Activated CD4-positive, CD25-positive, alpha-beta regulatory T cell treated with anti-CD3 and anti-CD28 coated beads, Interleukin-2, amount 50 U/mL, for 16 hours (primary cell): ENCODE data around the gene ZNF266.

Experiments used
- DNase-seq: peaks from one replicate; pipeline ENCODE4 v3.0.0-alpha.2; 2020; ENCODE audit warnings: low read depth, low spot score

Gene ZNF266

DNA sequence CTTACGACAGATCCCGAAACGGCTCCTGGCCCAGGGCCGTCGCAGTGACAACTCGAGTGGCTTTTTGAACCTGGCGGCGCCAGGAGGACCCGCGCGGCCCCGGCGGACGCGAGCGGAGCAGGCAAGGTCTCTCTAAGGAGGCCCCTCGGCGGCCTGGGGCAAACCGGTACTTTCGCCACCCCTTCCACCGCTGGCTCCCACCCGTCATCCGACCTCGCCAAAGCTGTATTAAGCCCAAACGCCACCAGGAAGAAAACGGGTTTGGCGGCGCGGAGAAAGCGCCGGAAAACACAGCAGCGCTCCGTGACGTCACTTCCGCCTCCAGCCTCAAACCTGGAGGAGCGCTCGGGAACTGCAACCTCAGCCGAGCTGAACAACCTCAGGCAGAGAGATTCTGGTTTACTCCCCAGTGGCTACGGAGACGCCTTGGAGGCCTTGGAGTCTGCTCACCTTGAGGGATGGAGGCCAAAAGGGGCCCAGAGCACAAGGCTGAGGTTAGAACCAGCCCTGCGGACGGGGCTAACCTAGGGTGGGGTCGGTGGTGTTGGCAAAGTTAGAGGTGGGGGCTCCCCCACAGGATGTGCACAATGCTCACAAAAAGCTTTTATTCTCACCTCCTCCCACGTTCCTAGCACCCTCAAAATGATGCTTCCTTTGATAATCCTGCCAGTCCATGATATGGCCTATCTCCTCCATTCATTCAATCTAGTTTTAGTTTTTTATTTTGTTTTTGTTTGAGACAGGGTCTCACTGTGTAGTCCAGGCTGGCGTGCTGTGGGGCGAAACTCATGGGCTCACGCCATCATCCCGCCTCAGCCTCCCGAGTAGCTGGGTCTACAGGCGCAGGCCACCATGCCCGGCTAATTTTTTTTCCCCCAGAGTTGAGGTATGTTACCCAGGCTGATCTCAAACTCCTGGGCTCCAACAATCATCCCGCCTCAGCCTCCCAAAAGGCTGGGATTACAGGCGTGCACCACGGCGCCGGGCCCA, at the start of gene ZNF266:
TSS of gene ZNF266 (minus strand) at position 295 of the 990 bp plus-strand sequence. CDS start 15,484 bp downstream, outside the sequence.
- peak; percentile 78 for DNase-seq

- DNase-seq: no peak
These were observed 49.8 kb upstream of the ZNF266 start for GRCh38 chr19:9485140-9485539.

DNA sequence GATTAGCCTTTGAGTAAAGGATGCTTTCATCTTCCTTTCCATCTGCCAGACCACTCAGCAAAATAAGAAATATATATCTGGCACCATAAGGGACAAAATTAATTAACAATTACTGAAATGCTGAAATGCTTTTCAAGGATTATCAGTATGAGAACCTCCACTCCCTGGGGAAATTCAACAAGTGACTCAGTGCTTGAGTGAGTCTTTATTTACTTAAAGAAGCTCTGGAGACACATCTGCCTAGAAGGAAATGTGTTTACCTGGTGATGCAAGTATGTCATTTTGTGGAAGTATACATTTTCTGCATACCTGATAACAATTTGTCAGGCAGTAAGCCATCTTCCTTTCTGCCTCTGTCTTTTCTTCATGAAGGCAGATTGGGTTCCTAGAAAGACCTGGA, 39.6 kb upstream of the ZNF266 start:
- DNase-seq: no peak

GRCh38 chr19:9467161-9467560, 31.8 kb upstream of the ZNF266 start:
- no peak for DNase-seq

DNA sequence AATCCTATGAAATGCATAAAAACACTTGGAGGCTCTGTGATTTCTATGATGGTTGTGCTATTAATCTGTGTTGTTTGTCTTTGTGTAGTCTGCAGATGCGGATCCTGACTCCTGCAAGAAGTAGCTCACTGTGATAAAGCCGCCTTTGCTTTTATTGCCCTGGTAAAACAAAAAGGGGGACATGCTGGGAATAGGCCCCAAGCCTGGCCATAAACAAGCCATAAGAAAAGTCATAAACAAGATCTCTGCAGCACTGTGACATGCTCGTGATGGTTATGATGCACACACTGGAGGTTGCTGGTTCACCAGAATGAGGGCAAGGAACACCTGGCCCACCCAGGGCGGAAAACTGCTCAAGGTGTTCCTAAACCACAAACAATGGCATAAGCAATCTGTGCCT, 26.6 kb upstream of the ZNF266 start:
- no peak for DNase-seq

GRCh38 chr19:9456018-9456689, 20.8 kb upstream of the ZNF266 start:
- no peak for DNase-seq

DNA sequence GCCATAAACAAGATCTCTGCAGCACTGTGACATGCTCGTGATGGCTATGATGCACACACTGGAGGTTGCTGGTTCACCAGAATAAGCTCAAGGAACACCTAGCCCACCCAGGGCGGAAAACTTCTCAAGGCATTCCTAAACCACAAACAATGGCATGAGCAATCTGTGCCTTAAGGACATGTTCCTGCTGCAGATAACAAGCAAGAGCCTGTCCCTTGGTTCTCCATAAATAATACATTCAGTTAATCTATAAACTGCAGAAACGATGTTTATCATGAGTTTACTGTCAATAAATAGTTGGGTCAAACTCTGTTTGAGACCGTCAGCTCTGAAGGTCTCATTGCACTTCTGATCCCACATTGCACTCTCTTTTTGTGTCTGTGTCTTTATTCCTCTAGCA, 18.6 kb upstream of the ZNF266 start:
- DNase-seq: no peak

DNA sequence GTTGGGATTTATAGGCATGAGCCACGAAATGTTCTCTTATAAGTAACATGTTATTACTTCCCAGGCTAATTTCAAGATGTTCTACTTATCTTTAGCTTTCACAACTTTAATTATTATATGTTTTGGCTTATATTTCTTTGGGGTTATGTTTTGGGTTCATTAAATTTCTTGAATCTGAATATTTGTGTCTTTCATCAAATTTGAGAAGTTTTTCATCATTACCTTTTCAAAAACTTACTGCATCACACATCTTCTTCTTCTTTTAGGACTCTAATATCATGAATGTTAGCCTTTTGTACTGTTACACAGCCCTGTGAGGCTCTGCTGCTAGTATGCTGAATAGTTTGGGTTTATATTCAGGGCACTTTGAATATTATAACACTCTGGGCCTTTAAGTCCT, 9.7 kb upstream of the ZNF266 start:
- DNase-seq: no peak

- DNase-seq: no peak
These were observed 985 bp upstream of the ZNF266 start for GRCh38 chr19:9436358-9436757.

DNA sequence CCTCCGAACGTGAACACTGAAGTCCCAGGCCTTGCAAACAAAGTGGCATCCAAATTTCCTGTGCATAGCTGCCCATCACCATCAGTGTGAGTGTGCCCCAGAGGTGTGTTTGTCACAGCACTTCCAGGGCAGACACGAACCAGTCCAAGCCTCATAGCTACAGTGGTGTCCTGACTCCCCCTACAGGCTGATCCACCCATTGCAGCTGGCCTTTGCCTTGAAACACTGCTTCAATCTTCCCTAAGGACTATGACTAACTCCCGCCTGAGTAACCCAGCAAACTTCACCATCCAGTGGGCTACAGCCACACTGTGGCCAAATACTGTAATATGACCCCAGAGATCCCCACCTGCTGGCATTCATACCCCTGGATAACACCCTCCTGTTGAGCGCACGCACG, 3.9 kb downstream of the ZNF266 start:
- DNase-seq: no peak

DNA sequence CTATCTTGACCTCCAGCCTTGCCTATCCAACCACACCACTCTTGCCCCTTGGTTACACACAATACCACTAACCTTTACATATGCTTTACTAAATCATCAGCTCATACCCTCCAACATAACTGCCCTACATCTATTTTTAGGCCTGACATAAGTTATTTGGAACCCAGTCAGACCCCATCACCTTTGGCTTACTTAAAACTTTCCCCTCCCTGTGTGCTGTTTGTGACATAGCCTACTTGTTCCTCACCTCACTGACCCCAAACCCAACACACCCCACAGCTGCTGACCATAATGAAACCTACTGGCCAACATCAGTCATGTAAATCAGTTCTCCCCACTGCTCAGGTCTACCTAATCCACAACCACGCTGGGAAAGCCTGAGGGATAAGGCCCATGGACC, 4.9 kb downstream of the ZNF266 start:
- DNase-seq: no peak

DNA sequence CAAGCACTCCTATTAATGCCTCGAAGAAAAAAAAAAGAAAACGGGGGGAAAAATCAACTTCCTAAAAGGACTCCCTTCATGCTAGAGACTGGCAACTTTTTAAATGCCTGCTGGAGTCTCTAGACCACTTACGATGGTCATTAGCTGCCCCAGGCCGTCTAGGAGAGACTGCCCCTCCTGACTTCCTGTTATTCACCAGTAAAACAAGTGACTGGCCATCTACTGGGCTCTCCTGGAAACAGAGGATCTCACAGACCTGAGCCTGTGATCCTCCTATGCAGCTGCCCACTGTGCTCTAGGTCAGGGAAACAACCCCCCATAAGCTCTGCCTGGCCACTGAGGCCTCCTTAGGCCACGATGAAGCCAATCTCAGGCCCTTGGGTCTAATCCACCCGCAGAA, 7.4 kb downstream of the ZNF266 start:
- no peak for DNase-seq

DNA sequence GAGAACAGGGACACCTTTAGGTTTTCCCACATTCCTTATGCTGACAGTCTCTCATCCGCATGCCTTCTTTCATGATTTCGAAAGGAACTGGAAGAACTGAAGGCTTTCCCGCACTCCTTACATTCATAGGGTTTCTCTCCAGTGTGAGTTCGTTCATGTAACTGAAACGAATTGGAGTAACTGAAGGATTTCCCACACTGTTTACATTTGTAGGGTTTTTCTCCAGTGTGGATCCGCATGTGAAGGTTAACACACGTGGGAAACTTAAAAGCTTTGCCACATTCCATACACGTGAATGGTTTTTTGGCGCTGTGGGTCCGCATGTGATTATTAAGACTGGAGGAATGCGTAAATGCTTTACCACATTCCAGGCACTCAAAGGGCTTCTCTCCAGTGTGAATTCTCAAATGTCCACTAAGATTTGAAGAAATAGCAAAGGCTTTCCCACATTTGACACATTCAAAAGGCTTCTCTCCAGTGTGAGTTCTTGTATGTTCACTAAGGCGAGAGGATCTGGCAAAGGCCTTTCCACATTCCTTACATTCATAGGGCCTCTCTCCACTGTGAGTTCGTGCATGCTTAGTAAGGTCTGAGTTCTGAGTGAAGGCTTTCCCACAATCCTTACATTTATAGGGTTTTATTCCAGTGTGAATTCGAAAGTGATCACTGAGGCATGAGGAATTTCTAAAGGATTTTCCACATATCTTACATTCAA, 22.0 kb downstream of the ZNF266 start:
- DNase-seq: no peak

- DNase-seq: no peak
These were observed 27.5 kb downstream of the ZNF266 start for GRCh38 chr19:9407827-9408226.

DNA sequence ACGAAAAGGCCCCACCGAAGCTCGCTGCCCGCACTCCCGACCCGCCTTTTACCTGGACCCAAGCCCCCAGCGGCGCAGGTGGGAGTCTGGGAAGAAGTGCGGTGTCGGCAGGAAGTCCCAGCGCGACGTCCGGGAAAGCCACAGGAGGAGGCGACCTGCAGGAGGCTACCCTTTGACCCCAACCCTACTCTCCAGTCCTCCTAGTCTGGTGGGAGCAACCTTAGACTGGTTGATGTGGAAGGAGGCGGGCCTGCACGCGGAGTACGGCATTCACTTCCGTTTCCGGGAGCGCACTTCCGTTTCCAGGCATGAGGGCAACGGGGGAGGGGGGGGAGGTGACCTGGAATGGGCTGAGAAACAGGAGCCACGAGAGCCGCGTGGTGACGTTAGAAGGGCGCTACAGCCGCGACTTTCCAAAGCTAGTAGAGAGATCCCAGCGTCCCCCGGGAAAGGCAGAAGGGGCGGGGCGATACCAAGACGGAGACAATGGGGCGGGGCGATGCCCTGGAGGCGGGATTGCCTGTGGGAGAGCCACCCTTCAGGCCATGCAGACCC, 28.5 kb downstream of the ZNF266 start:
- DNase-seq: no peak

DNA sequence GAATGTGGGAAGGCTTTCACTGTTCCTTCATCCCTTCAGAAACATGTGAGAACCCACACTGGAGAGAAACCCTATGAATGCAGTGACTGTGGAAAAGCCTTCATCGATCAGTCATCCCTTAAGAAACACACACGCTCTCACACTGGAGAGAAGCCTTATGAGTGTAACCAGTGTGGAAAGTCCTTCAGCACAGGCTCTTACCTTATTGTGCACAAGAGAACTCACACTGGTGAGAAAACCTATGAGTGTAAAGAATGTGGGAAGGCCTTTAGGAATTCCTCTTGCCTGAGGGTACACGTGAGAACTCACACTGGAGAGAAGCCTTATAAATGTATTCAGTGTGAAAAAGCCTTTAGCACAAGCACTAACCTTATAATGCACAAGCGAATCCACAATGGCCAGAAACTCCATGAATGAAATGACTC, 54.0 kb downstream of the ZNF266 start:
- DNase-seq: no peak

- DNase-seq: no peak
These were observed 64.4 kb downstream of the ZNF266 start for GRCh38 chr19:9370738-9371619.

GRCh38 chr19:9362905-9363304, 72.5 kb downstream of the ZNF266 start, which contains the start of gene ZNF177:
Gene ZNF177, plus strand, starts transcription at chr19:9363013. Its CDS starts 15,299 bp downstream, at chr19:9378312.
- DNase-seq: no peak
